Measurements from ENCODE around the gene HEATR1.

The HEATR1 gene

GRCh38 chr1:236608930-236609726 is 4.8 kb upstream of the HEATR1 start:
- no peak for TF ChIP-seq FOXP2 (optimal IDR thresholded peaks at IDR 0.05; ENCODE audit: borderline replicate concordance, extremely low read depth, extremely low read length, insufficient read depth)
- TF ChIP-seq SIN3A (IDR thresholded peaks at IDR 0.05; ENCODE audit: borderline replicate concordance, insufficient read depth, low read length) = no peak
- no peak for TF ChIP-seq POLR2AphosphoS5 (IDR thresholded peaks at IDR 0.05; ENCODE audit: low read depth, low read length)
- no peak for TF ChIP-seq TAF1 (IDR thresholded peaks at IDR 0.05; ENCODE audit: borderline replicate concordance, insufficient read depth, low read length)
- TF ChIP-seq REST (IDR thresholded peaks at IDR 0.05; ENCODE audit: insufficient read depth in 1 of 2, low read depth in 2 of 2, low read length in 2 of 2) = no peak

- TF ChIP-seq REST (IDR thresholded peaks at IDR 0.05; ENCODE audit: insufficient read depth in 1 of 2, low read depth in 2 of 2, low read length in 2 of 2) = no peak
Measured at GRCh38 chr1:236604905-236605806, 840 bp upstream of the HEATR1 start.

GRCh38 chr1:236602171-236602570 is 2.1 kb downstream of the HEATR1 start:
- TF ChIP-seq POLR2AphosphoS5 (IDR thresholded peaks at IDR 0.05; ENCODE audit: low read depth, low read length) (no peak), REST (IDR thresholded peaks at IDR 0.05; ENCODE audit: insufficient read depth in 1 of 2, low read depth in 2 of 2, low read length in 2 of 2) (no peak), FOXP2 (optimal IDR thresholded peaks at IDR 0.05; ENCODE audit: borderline replicate concordance, extremely low read depth, extremely low read length, insufficient read depth) (no peak), SIN3A (IDR thresholded peaks at IDR 0.05; ENCODE audit: borderline replicate concordance, insufficient read depth, low read length) (no peak), TAF1 (IDR thresholded peaks at IDR 0.05; ENCODE audit: borderline replicate concordance, insufficient read depth, low read length) (no peak)

GRCh38 chr1:236590553-236591150 is 13.7 kb downstream of the HEATR1 start:
- no peak for TF ChIP-seq TAF1 (IDR thresholded peaks at IDR 0.05; ENCODE audit: borderline replicate concordance, insufficient read depth, low read length)
- TF ChIP-seq FOXP2 (optimal IDR thresholded peaks at IDR 0.05; ENCODE audit: borderline replicate concordance, extremely low read depth, extremely low read length, insufficient read depth) = no peak
- no peak for TF ChIP-seq POLR2AphosphoS5 (IDR thresholded peaks at IDR 0.05; ENCODE audit: low read depth, low read length)
- TF ChIP-seq SIN3A (IDR thresholded peaks at IDR 0.05; ENCODE audit: borderline replicate concordance, insufficient read depth, low read length) = no peak
- TF ChIP-seq REST (IDR thresholded peaks at IDR 0.05; ENCODE audit: insufficient read depth in 1 of 2, low read depth in 2 of 2, low read length in 2 of 2) = no peak
